ENCODE data around the gene NINJ2. TPM values are rescaled to one million over a fixed set of nuclear protein-coding genes. Genes with fewer than 3 reads are reported as not detected.
"Not testable (repeated sequence)": the region's sequence is repeated elsewhere in the genome, so short reads cannot be mapped to it uniquely, and the experiment has no call there.

NINJ2 gene
- total and polyA plus RNA-seq, 2 experiments from 2014 or later, result 4.9 to 5.2 TPM

DNA sequence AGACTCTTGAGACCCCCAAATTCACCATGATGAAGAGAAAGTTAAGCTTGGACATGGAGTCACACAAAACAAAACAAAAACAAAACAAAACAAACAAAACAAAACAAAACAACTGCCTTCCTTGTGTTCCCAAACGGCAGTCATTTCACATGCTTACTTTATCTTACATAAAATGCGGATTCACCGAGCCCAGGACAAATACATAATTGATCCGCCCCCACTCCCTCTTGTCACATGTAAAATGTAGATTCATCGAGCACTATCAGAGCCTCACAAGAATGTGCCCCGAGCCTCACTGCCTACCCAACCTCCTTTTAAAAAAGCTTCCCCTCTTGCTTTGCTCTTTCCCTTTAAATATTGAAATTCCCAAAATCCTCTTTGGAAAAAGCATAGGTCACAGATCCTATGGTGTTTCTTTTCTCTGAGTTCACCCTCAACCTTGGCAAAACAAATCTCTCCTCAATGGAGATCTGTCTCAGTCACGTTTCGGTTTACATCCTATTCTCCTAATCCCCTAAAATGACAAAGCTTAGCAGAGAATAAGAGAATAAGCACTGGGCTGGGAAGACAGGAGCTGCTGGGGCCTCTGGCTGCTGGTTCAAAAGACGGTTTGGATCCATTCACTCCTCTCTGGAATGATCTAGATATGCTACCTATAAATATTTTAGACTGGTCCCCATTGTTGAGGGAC lies 83.7 kb downstream of the NINJ2 start:
- Histone ChIP-seq H3K9ac (no peak overlapping the region), H3K79me2 (ENCODE audit: insufficient read depth) (no peaks in the 10 kb centered on the region), H3K9me2 (ENCODE audit: insufficient read depth) (no peaks in the 10 kb centered on the region), H3K4me3 (no peak overlapping the region), H3K4me2 (ENCODE audit: unreplicated experiment) (no peak overlapping the region), H3F3A (ENCODE audit: insufficient read depth) (peaks cover 4% of the 10 kb centered on the region), H3K27me3 (replicated peaks; ENCODE audit: insufficient read depth) (no peaks in the 10 kb centered on the region), H4K20me1 (ENCODE audit: insufficient read depth) (no peaks in the 10 kb centered on the region), H2AFZ (no peak overlapping the region), H3K36me3 (ENCODE audit: low read depth) (no peaks in the 10 kb centered on the region), H3K9me3 (ENCODE audit: low read depth) (no peaks in the 10 kb centered on the region), H3K4me1 (ENCODE audit: insufficient read depth) (peaks cover 14% of the 10 kb centered on the region), H3K27ac (no peak overlapping the region)
- in situ Hi-C loops (cut with MboI), result loop anchor here (10.0 kb wide), 1 partner anchor 175 kb away; the partner anchor contains the start of gene WNK1
- DNase-seq, result no peak
- TF ChIP-seq EZH2 (IDR thresholded peaks at IDR 0.05; ENCODE audit: insufficient read depth, poor library complexity, severe bottlenecking) (no peak), EZH2phosphoT487 (IDR thresholded peaks at IDR 0.05; ENCODE audit: insufficient read depth, low read depth) (no peak)
- WGBS, 2 experiments (ENCODE audit: low coverage in 1 of 2, low lambda C conversion rate in 2 of 2, missing lambda C conversion rate in 2 of 2), result 78 to 79% methylated on average over 9 of the region's 9 CpGs

GRCh38 chr12:578748-579419 lies 84.4 kb downstream of the NINJ2 start:
- 60 to 63% methylated on average over 7 of the region's 7 CpGs for WGBS, 2 experiments (ENCODE audit: low coverage in 1 of 2, low lambda C conversion rate in 2 of 2, missing lambda C conversion rate in 2 of 2)
- DNase-seq, result no peak
- Histone ChIP-seq H3K27ac (no peak overlapping the region), H3K4me1 (ENCODE audit: insufficient read depth) (peaks cover 16% of the 10 kb centered on the region), H3K4me3 (no peak overlapping the region), H3F3A (ENCODE audit: insufficient read depth) (peaks cover 7% of the 10 kb centered on the region), H3K9me2 (ENCODE audit: insufficient read depth) (no peaks in the 10 kb centered on the region), H3K9me3 (ENCODE audit: low read depth) (no peaks in the 10 kb centered on the region), H3K36me3 (ENCODE audit: low read depth) (no peaks in the 10 kb centered on the region), H3K27me3 (replicated peaks; ENCODE audit: insufficient read depth) (no peaks in the 10 kb centered on the region), H2AFZ (no peak overlapping the region), H3K4me2 (ENCODE audit: unreplicated experiment) (no peak overlapping the region), H3K9ac (no peak overlapping the region), H3K79me2 (ENCODE audit: insufficient read depth) (no peaks in the 10 kb centered on the region), H4K20me1 (ENCODE audit: insufficient read depth) (no peaks in the 10 kb centered on the region)
- TF ChIP-seq EZH2phosphoT487 (IDR thresholded peaks at IDR 0.05; ENCODE audit: insufficient read depth, low read depth) (no peak), EZH2 (IDR thresholded peaks at IDR 0.05; ENCODE audit: insufficient read depth, poor library complexity, severe bottlenecking) (no peak)
- in situ Hi-C loops (cut with MboI), result loop anchor here (10.0 kb wide), 1 partner anchor 176 kb away; the partner anchor contains the start of gene WNK1

DNA sequence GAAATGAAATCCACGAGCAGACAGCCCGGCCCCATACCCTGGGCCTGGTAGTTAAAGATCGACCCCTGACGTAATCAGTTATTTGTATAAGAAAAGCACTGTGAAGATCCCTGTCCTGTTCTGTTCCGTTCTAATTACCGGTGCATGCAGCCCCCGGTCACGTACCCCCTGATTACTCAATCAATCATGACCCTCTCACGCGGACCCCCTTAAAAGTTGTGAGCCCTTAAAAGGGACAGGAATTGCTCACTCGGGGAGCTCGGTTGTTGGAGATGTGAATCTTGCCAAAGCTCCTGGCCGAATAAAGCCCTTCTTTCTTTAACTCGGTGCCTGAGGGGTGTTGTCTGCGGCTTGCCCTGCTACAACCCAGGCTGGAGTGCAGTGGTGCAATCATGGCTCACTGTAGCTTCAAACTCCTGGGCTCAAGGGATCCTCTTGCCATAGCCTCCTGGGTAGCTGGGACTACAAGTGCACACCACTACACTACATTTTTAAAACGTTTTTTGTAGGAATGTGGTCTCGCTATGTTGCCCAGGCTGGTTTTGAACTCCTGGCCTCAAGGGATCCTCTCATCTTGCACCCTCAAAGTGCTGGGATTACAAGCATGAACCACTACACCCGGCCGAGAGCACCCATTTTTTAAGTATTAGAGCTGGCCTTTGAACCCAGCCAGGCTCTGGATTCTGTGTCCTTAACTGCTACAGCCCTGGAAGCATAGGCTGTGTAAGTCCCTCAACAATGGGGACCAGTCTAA lies 85.1 kb downstream of the NINJ2 start:
- not testable (repeated sequence) for H3K79me2 ChIP-seq (ENCODE audit: insufficient read depth); H3K27me3 ChIP-seq (replicated peaks; ENCODE audit: insufficient read depth); H3F3A ChIP-seq (ENCODE audit: insufficient read depth); H3K9me3 ChIP-seq (ENCODE audit: low read depth); H4K20me1 ChIP-seq (ENCODE audit: insufficient read depth); H3K36me3 ChIP-seq (ENCODE audit: low read depth); H3K4me3 ChIP-seq; H3K9ac ChIP-seq; H3K9me2 ChIP-seq (ENCODE audit: insufficient read depth); H3K27ac ChIP-seq; H3K4me2 ChIP-seq (ENCODE audit: unreplicated experiment); H2AFZ ChIP-seq; DNase-seq
- 79 to 80% methylated on average over 19 of the region's 19 CpGs for WGBS, 2 experiments (ENCODE audit: low coverage in 1 of 2, low lambda C conversion rate in 2 of 2, missing lambda C conversion rate in 2 of 2)
- in situ Hi-C loops (cut with MboI), result loop anchor here (10.0 kb wide), 1 partner anchor 177 kb away; the partner anchor contains the start of gene WNK1
- H3K4me1 ChIP-seq (ENCODE audit: insufficient read depth), result peaks cover 16% of the 10 kb centered on the region

DNA sequence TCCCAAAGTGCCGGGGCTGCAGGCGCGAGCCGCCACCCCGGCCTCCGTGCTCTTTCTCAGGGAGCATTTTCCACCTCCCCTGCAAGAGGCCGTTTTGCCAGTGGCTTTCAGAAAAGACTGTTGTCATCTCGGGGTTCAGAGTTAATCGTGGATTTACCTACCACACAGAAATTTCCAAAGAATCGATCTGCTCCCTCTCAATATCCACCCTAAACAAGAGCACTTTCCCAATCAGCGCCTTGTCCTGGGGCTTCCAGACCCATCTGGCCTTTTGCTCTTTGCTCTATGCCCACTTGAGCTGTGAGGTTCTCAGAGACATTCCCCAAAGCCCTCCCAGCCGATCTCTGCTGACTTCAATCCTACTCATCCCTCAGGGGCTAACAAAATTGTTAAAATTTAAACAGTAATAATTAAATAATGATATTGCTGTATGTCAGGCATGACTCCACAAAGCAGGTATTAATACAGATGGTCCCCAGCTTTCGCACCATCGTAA lies 86.6 kb downstream of the NINJ2 start:
- whole genome bisulfite sequencing, 2 experiments (ENCODE audit: low coverage in 1 of 2, low lambda C conversion rate in 2 of 2, missing lambda C conversion rate in 2 of 2), result 83 to 89% methylated on average over 14 of the region's 14 CpGs
- H3K4me1 ChIP-seq (ENCODE audit: insufficient read depth), result peaks cover 22% of the 10 kb centered on the region
- no peaks in the 10 kb centered on the region for H3K9me3 ChIP-seq (ENCODE audit: low read depth)
- peak overlapping the region; percentile 61; the same call in 1 of the 2 replicates for H3K9ac ChIP-seq
- no peak overlapping the region for H3K27ac ChIP-seq
- peak overlapping the region; percentile 12; the same call in 1 of the 2 replicates for H3K4me3 ChIP-seq
- H3K4me2 ChIP-seq (ENCODE audit: unreplicated experiment), result peak overlapping the region; percentile 30
- H3K79me2 ChIP-seq (ENCODE audit: insufficient read depth), result no peaks in the 10 kb centered on the region
- TF ChIP-seq EZH2 (IDR thresholded peaks at IDR 0.05; ENCODE audit: insufficient read depth, poor library complexity, severe bottlenecking), result no peak
- TF ChIP-seq EZH2phosphoT487 (IDR thresholded peaks at IDR 0.05; ENCODE audit: insufficient read depth, low read depth), result no peak
- in situ Hi-C loops (cut with MboI), result loop anchor here (10.0 kb wide), 1 partner anchor 178 kb away; the partner anchor contains the start of gene WNK1
- H2AFZ ChIP-seq, result peak overlapping the region; percentile 93
- no peaks in the 10 kb centered on the region for H3K27me3 ChIP-seq (replicated peaks; ENCODE audit: insufficient read depth)
- no peaks in the 10 kb centered on the region for H3K36me3 ChIP-seq (ENCODE audit: low read depth)
- no peak for DNase-seq
- no peaks in the 10 kb centered on the region for H4K20me1 ChIP-seq (ENCODE audit: insufficient read depth)
- H3K9me2 ChIP-seq (ENCODE audit: insufficient read depth), result no peaks in the 10 kb centered on the region
- H3F3A ChIP-seq (ENCODE audit: insufficient read depth), result peaks cover 17% of the 10 kb centered on the region

Measured in GM23248 (cell line).